Uterus (tissue), 2 donors: ENCODE measurements around the gene TMED10.

Experiments used
- CTCF ChIP-seq, 4 experiments: fragments of 200-600 bp in 2 of 4; fragments of 450-650 bp in 2 of 4; sonication (generic) in 2 of 4; IDR thresholded peaks; one replicate each; pipeline ENCODE4 v1.5.1; 2016 to 2019; ENCODE audit warnings: antibody characterized with exemption in 4 of 4, mild to moderate bottlenecking in 2 of 4, moderate library complexity in 1 of 4
- POLR2A ChIP-seq, 2 donors: fragments of 450-650 bp; IDR thresholded peaks; one replicate each; pipeline ENCODE4 v1.6.1; 2016; ENCODE audit warnings: antibody characterized with exemption in 2 of 2, mild to moderate bottlenecking in 1 of 2, moderate library complexity in 1 of 2

GRCh38 chr14:75096959-75097358 is 79.5 kb downstream of the TMED10 start:
- TF ChIP-seq POLR2A (IDR thresholded peaks at IDR 0.05), result no peak
- TF ChIP-seq CTCF (IDR thresholded peaks at IDR 0.05), result no peak
